Ishikawa (cell line): ENCODE data around the gene AZU1.

Experiments used
- CEBPB ChIP-seq: IDR thresholded peaks from 2 replicates; pipeline ENCODE4 v1.6.1; 2012
- CREB1 ChIP-seq: IDR thresholded peaks from 2 replicates; pipeline ENCODE4 v1.6.1; 2012; ENCODE audit warnings: low read depth
- EP300 ChIP-seq: IDR thresholded peaks from 2 replicates; pipeline ENCODE4 v1.6.1; 2012; ENCODE audit warnings: borderline replicate concordance
- FOXM1 ChIP-seq: IDR thresholded peaks from 2 replicates; pipeline ENCODE4 v1.6.1; 2012; ENCODE audit warnings: low read depth, borderline replicate concordance
- MAX ChIP-seq: IDR thresholded peaks from 2 replicates; pipeline ENCODE4 v1.6.1; 2012
- NFIC ChIP-seq: IDR thresholded peaks from 2 replicates; pipeline ENCODE4 v1.6.1; 2012
- RAD21 ChIP-seq: IDR thresholded peaks from 2 replicates; pipeline ENCODE4 v1.6.1; 2012; ENCODE audit warnings: low read depth
- REST ChIP-seq: IDR thresholded peaks from 2 replicates; pipeline ENCODE4 v1.6.1; 2012; ENCODE audit warnings: low read depth, mild to moderate bottlenecking

DNA sequence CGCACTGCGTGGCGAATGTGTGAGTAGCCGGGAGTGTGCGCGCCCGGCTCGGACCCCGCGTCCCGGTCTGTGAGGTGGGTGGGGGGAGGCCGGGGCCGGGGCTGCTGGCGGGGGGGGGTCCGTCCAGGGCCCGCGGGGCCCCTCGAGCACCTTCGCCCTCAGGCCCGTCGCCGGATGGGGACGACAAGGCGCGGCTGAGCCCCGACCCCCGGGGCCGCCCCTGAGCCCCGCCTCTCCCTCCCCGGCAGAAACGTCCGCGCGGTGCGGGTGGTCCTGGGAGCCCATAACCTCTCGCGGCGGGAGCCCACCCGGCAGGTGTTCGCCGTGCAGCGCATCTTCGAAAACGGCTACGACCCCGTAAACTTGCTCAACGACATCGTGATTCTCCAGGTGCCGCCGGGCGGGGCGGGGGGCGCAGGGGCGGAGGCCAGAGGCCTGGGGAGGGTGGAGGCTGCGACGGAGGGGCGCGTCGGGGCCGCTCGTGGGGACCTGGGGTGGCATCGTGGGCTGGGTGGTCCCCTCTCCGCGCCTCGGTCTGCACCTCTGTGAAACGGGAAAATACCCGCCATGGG, 25.5 kb downstream of the AZU1 start:
- TF ChIP-seq CEBPB (no peak), FOXM1 (no peak), REST (no peak), MAX (no peak), NFIC (no peak), RAD21 (no peak), EP300 (no peak), CREB1 (no peak)
